ENCODE measurements around the gene CABLES2.

DNA sequence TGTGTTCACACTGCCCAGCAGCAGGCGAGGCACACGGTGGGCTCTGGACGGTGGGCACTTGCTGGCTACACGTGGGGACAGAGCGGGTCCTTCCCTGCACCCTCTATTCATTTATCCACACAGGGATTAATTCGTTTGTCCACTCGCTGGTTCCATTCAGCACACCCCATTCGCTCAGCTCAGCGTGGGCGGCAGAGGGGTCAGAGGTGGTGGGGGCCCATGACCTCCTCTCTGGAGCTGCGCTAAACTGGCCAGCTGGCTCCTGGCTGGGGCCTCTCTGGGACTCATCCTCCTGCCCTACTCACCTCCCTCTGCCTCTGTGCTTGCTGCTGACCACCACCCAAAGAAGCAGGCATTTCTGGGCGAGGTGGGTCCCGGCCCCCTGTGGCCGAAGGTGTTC is 41.7 kb upstream of the CABLES2 start:
- TF ChIP-seq, protein P1, sequence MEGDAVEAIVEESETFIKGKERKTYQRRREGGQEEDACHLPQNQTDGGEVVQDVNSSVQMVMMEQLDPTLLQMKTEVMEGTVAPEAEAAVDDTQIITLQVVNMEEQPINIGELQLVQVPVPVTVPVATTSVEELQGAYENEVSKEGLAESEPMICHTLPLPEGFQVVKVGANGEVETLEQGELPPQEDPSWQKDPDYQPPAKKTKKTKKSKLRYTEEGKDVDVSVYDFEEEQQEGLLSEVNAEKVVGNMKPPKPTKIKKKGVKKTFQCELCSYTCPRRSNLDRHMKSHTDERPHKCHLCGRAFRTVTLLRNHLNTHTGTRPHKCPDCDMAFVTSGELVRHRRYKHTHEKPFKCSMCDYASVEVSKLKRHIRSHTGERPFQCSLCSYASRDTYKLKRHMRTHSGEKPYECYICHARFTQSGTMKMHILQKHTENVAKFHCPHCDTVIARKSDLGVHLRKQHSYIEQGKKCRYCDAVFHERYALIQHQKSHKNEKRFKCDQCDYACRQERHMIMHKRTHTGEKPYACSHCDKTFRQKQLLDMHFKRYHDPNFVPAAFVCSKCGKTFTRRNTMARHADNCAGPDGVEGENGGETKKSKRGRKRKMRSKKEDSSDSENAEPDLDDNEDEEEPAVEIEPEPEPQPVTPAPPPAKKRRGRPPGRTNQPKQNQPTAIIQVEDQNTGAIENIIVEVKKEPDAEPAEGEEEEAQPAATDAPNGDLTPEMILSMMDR (IDR thresholded peaks at IDR 0.05 in 2 of 3, conservative IDR thresholded peaks at IDR 0.05 in 1 of 3; ENCODE audit: borderline replicate concordance in 1 of 3, insufficient read depth in 1 of 3, low read depth in 2 of 3, low read length in 2 of 3): no peak
- no peak for TF ChIP-seq SRF (IDR thresholded peaks at IDR 0.05; ENCODE audit: low read depth)
- TF ChIP-seq, protein P2, sequence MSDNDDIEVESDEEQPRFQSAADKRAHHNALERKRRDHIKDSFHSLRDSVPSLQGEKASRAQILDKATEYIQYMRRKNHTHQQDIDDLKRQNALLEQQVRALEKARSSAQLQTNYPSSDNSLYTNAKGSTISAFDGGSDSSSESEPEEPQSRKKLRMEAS (IDR thresholded peaks at IDR 0.05): no peak
- TF ChIP-seq JUND (IDR thresholded peaks at IDR 0.05): no peak
- TF ChIP-seq, protein P3, sequence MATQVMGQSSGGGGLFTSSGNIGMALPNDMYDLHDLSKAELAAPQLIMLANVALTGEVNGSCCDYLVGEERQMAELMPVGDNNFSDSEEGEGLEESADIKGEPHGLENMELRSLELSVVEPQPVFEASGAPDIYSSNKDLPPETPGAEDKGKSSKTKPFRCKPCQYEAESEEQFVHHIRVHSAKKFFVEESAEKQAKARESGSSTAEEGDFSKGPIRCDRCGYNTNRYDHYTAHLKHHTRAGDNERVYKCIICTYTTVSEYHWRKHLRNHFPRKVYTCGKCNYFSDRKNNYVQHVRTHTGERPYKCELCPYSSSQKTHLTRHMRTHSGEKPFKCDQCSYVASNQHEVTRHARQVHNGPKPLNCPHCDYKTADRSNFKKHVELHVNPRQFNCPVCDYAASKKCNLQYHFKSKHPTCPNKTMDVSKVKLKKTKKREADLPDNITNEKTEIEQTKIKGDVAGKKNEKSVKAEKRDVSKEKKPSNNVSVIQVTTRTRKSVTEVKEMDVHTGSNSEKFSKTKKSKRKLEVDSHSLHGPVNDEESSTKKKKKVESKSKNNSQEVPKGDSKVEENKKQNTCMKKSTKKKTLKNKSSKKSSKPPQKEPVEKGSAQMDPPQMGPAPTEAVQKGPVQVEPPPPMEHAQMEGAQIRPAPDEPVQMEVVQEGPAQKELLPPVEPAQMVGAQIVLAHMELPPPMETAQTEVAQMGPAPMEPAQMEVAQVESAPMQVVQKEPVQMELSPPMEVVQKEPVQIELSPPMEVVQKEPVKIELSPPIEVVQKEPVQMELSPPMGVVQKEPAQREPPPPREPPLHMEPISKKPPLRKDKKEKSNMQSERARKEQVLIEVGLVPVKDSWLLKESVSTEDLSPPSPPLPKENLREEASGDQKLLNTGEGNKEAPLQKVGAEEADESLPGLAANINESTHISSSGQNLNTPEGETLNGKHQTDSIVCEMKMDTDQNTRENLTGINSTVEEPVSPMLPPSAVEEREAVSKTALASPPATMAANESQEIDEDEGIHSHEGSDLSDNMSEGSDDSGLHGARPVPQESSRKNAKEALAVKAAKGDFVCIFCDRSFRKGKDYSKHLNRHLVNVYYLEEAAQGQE (IDR thresholded peaks at IDR 0.05; ENCODE audit: low read depth): no peak
- no peak for TF ChIP-seq POLR2A (IDR thresholded peaks at IDR 0.05; ENCODE audit: borderline replicate concordance, extremely low read depth, insufficient read depth, insufficient read length)
- TF ChIP-seq EZH2 (IDR thresholded peaks at IDR 0.05): no peak
- TF ChIP-seq YY1 (IDR thresholded peaks at IDR 0.05; ENCODE audit: extremely low read depth, insufficient replicate concordance, low read depth, low read length): no peak
- TF ChIP-seq SP1 (IDR thresholded peaks at IDR 0.05; ENCODE audit: low read depth): no peak
- no peak for TF ChIP-seq EGR1 (IDR thresholded peaks at IDR 0.05; ENCODE audit: low read depth)
- no peak for TF ChIP-seq FOSL1 (IDR thresholded peaks at IDR 0.05; ENCODE audit: low read depth)
- TF ChIP-seq EZH2phosphoT487 (IDR thresholded peaks at IDR 0.05; ENCODE audit: borderline replicate concordance): no peak
- no peak for TF ChIP-seq ZFX (IDR thresholded peaks at IDR 0.05)
